ENCODE results near the gene PRSS8.
"Not testable (repeated sequence)": the region's sequence is repeated elsewhere in the genome, so short reads cannot be mapped to it uniquely, and the experiment has no call there.

Gene PRSS8

GRCh38 chr16:31135535-31136286, at the start of gene PRSS8:
PRSS8 (minus strand) TSS chr16:31135727; CDS start chr16:31135498, 229 bp downstream.
- DNase-seq: no peak

- DNase-seq: no peak
These were observed 49.4 kb upstream of the PRSS8 start for GRCh38 chr16:31184888-31185287.

GRCh38 chr16:31183432-31184428, 48.2 kb upstream of the PRSS8 start:
- DNase-seq: no peak

GRCh38 chr16:31182391-31182790, 46.9 kb upstream of the PRSS8 start:
- DNase-seq: no peak

- peak; percentile 11 for DNase-seq
These were observed 45.7 kb upstream of the PRSS8 start for GRCh38 chr16:31181102-31181830.

GRCh38 chr16:31179747-31180459, 44.4 kb upstream of the PRSS8 start, which contains the start of gene FUS:
FUS (plus strand) TSS chr16:31180139; CDS start chr16:31180215, 76 bp downstream.
- peak; percentile 88 for DNase-seq

- no peak for DNase-seq
These were observed 43.8 kb upstream of the PRSS8 start for GRCh38 chr16:31179219-31179746.

GRCh38 chr16:31177136-31177535, 41.6 kb upstream of the PRSS8 start:
- DNase-seq: peak; percentile 22

GRCh38 chr16:31170048-31170447, 34.5 kb upstream of the PRSS8 start:
- DNase-seq: not testable (repeated sequence)

GRCh38 chr16:31168848-31169247, 33.3 kb upstream of the PRSS8 start:
- no peak for DNase-seq

- no peak for DNase-seq
These were observed 31.8 kb upstream of the PRSS8 start for GRCh38 chr16:31167315-31167714.

GRCh38 chr16:31157136-31157535, 21.6 kb upstream of the PRSS8 start:
- peak; percentile 30 for DNase-seq

GRCh38 chr16:31150976-31151375, 15.4 kb upstream of the PRSS8 start:
- not testable (repeated sequence) for DNase-seq

GRCh38 chr16:31149894-31150890, 14.7 kb upstream of the PRSS8 start, which contains the start of gene PRSS36:
PRSS36 (minus strand) TSS chr16:31150066; CDS start chr16:31150035, 31 bp downstream.
- peak; percentile 27 for DNase-seq

GRCh38 chr16:31149332-31149731, 13.8 kb upstream of the PRSS8 start:
- DNase-seq: no peak

- DNase-seq: no peak
These were observed 13.4 kb upstream of the PRSS8 start for GRCh38 chr16:31148896-31149295.

- no peak for DNase-seq
These were observed 12.8 kb upstream of the PRSS8 start for GRCh38 chr16:31148281-31148728.

- no peak for DNase-seq
These were observed 12.0 kb upstream of the PRSS8 start for GRCh38 chr16:31147574-31147973.

GRCh38 chr16:31145398-31145990, 10.0 kb upstream of the PRSS8 start:
- DNase-seq: no peak

GRCh38 chr16:31144418-31144817, 8.9 kb upstream of the PRSS8 start:
- DNase-seq: not testable (repeated sequence)
